ENCODE results near the gene MAD1L1.

Gene MAD1L1

GRCh38 chr7:2106440-2106839 lies 126.3 kb downstream of the MAD1L1 start:
- no peak for TF ChIP-seq CTCF (conservative IDR thresholded peaks at IDR 0.05; ENCODE audit: low read depth)
- no peak for DNase-seq (ENCODE audit: low spot score)
- H3K27ac ChIP-seq: peak overlapping the region; percentile 49
- POLR2A ChIA-PET (ENCODE audit: low non-redundant PET): no interaction called here
- CTCF ChIA-PET: no interaction called here

- no peak for DNase-seq (ENCODE audit: low spot score)
- no peak for TF ChIP-seq CTCF (conservative IDR thresholded peaks at IDR 0.05; ENCODE audit: low read depth)
- ChIA-PET CTCF (no interaction called here), POLR2A (ENCODE audit: low non-redundant PET) (no interaction called here)
- no peak overlapping the region for H3K27ac ChIP-seq
These were observed 126.8 kb downstream of the MAD1L1 start for GRCh38 chr7:2105917-2106316.

- no peak overlapping the region for H3K27ac ChIP-seq
- no peak for DNase-seq (ENCODE audit: low spot score)
- ChIA-PET CTCF (interaction anchor here (0.6 kb wide), 1 partner anchor 87 kb away, joined by 3 read pairs; no protein-coding TSS in a partner anchor), POLR2A (ENCODE audit: low non-redundant PET) (no interaction called here)
- TF ChIP-seq CTCF (conservative IDR thresholded peaks at IDR 0.05; ENCODE audit: low read depth): no peak
These were observed 127.5 kb downstream of the MAD1L1 start for GRCh38 chr7:2105280-2105679.

- DNase-seq (ENCODE audit: low spot score): no peak
- no peak for TF ChIP-seq CTCF (conservative IDR thresholded peaks at IDR 0.05; ENCODE audit: low read depth)
- POLR2A ChIA-PET (ENCODE audit: low non-redundant PET): no interaction called here
- CTCF ChIA-PET: interaction anchor here (0.5 to 0.7 kb wide), 6 partner anchors 49 to 808 kb away, joined by 3 to 4 read pairs (median 3); no protein-coding TSS in a partner anchor
- peak overlapping the region; percentile 29; the same call in 1 of the 2 replicates for H3K27ac ChIP-seq
These were observed 128.0 kb downstream of the MAD1L1 start for GRCh38 chr7:2104716-2105115.

- no peak for DNase-seq (ENCODE audit: low spot score)
- CTCF ChIA-PET: interaction anchor here (0.5 to 0.7 kb wide), 5 partner anchors 50 to 808 kb away, joined by 3 to 4 read pairs (median 3); no protein-coding TSS in a partner anchor
These were observed 128.5 kb downstream of the MAD1L1 start for GRCh38 chr7:2104107-2104710.

More at GRCh38 chr7:2104107-2104710, 128.5 kb downstream of the MAD1L1 start:
- POLR2A ChIA-PET (ENCODE audit: low non-redundant PET): no interaction called here
- H3K27ac ChIP-seq: peak overlapping the region; percentile 29; the same call in 1 of the 2 replicates
- TF ChIP-seq CTCF (conservative IDR thresholded peaks at IDR 0.05; ENCODE audit: low read depth): peak; percentile 26; the same call in 1 of the 2 replicates

Measured in RWPE1 (cell line).